Stimulated activated naive CD8-positive, alpha-beta T cell treated with anti-CD3 and anti-CD28 coated beads, Interleukin-15, Interleukin-2, amounts not matched to agents 100 ng/mL and 50 ng/mL, for 24 hours (primary cell): ENCODE data around the gene CHRNA4.
"Not testable (repeated sequence)": the region's sequence is repeated elsewhere in the genome, so short reads cannot be mapped to it uniquely, and the experiment has no call there.

ENCODE experiments used
- H3K27ac Mint-ChIP-seq: one replicate; pipeline ENCODE4 v1.8.0; 2021; ENCODE audit warnings: mild to moderate bottlenecking, mixed read lengths
- H3K27me3 Mint-ChIP-seq: one replicate; pipeline ENCODE4 v1.8.0; 2021; ENCODE audit warnings: mixed read lengths
- H3K36me3 Mint-ChIP-seq: one replicate; pipeline ENCODE4 v1.8.0; 2021; ENCODE audit warnings: low read depth, mixed read lengths
- H3K4me1 Mint-ChIP-seq: one replicate; pipeline ENCODE4 v1.8.0; 2021; ENCODE audit warnings: low read depth, mixed read lengths
- H3K4me3 Mint-ChIP-seq: one replicate; pipeline ENCODE4 v1.8.0; 2021; ENCODE audit warnings: mild to moderate bottlenecking, mixed read lengths
- H3K9me3 Mint-ChIP-seq: one replicate; pipeline ENCODE4 v1.8.0; 2021; ENCODE audit warnings: mixed read lengths

CHRNA4 gene

GRCh38 chr20:63314015-63314471 lies 47.1 kb downstream of the CHRNA4 start:
- H3K4me3 Mint-ChIP-seq: no peak overlapping the region
- H3K4me1 Mint-ChIP-seq: no peaks in the 10 kb centered on the region
- H3K27ac Mint-ChIP-seq: no peak overlapping the region
- H3K27me3 Mint-ChIP-seq: no peaks in the 10 kb centered on the region
- H3K36me3 Mint-ChIP-seq: no peaks in the 10 kb centered on the region
- no peaks in the 10 kb centered on the region for H3K9me3 Mint-ChIP-seq

- H3K9me3 Mint-ChIP-seq: no peaks in the 10 kb centered on the region
- no peak overlapping the region for H3K4me3 Mint-ChIP-seq
- H3K27ac Mint-ChIP-seq: no peak overlapping the region
Observed at GRCh38 chr20:63313349-63314014, 47.7 kb downstream of the CHRNA4 start.

GRCh38 chr20:63312690-63313348 lies 48.3 kb downstream of the CHRNA4 start:
- Mint-ChIP-seq H3K4me3 (no peak overlapping the region), H3K27ac (no peak overlapping the region), H3K36me3 (no peaks in the 10 kb centered on the region), H3K4me1 (no peaks in the 10 kb centered on the region), H3K27me3 (no peaks in the 10 kb centered on the region), H3K9me3 (no peaks in the 10 kb centered on the region)

More at GRCh38 chr20:63313349-63314014, 47.7 kb downstream of the CHRNA4 start:
- H3K4me1 Mint-ChIP-seq: no peaks in the 10 kb centered on the region
- H3K27me3 Mint-ChIP-seq: no peaks in the 10 kb centered on the region
- no peaks in the 10 kb centered on the region for H3K36me3 Mint-ChIP-seq

GRCh38 chr20:63312273-63312672 lies 48.9 kb downstream of the CHRNA4 start:
- no peaks in the 10 kb centered on the region for H3K27me3 Mint-ChIP-seq
- H3K36me3 Mint-ChIP-seq: no peaks in the 10 kb centered on the region
- H3K4me3 Mint-ChIP-seq: no peak overlapping the region
- H3K27ac Mint-ChIP-seq: no peak overlapping the region
- H3K9me3 Mint-ChIP-seq: no peaks in the 10 kb centered on the region
- H3K4me1 Mint-ChIP-seq: no peaks in the 10 kb centered on the region

- no peak overlapping the region for H3K27ac Mint-ChIP-seq
- no peaks in the 10 kb centered on the region for H3K4me1 Mint-ChIP-seq
- no peaks in the 10 kb centered on the region for H3K36me3 Mint-ChIP-seq
- no peaks in the 10 kb centered on the region for H3K9me3 Mint-ChIP-seq
- no peak overlapping the region for H3K4me3 Mint-ChIP-seq
- no peaks in the 10 kb centered on the region for H3K27me3 Mint-ChIP-seq
Observed at GRCh38 chr20:63311833-63312243, 49.3 kb downstream of the CHRNA4 start.

GRCh38 chr20:63311186-63311832 lies 49.8 kb downstream of the CHRNA4 start:
- H3K9me3 Mint-ChIP-seq: no peaks in the 10 kb centered on the region
- H3K27ac Mint-ChIP-seq: no peak overlapping the region
- H3K4me1 Mint-ChIP-seq: no peaks in the 10 kb centered on the region
- no peaks in the 10 kb centered on the region for H3K27me3 Mint-ChIP-seq
- no peaks in the 10 kb centered on the region for H3K36me3 Mint-ChIP-seq
- H3K4me3 Mint-ChIP-seq: no peak overlapping the region

- no peak overlapping the region for H3K4me3 Mint-ChIP-seq
- H3K27ac Mint-ChIP-seq: no peak overlapping the region
- H3K36me3 Mint-ChIP-seq: no peaks in the 10 kb centered on the region
- H3K27me3 Mint-ChIP-seq: no peaks in the 10 kb centered on the region
- no peaks in the 10 kb centered on the region for H3K4me1 Mint-ChIP-seq
- H3K9me3 Mint-ChIP-seq: no peaks in the 10 kb centered on the region
Observed at GRCh38 chr20:63310265-63310991, 50.7 kb downstream of the CHRNA4 start.

- no peak overlapping the region for H3K4me3 Mint-ChIP-seq
- H3K9me3 Mint-ChIP-seq: no peaks in the 10 kb centered on the region
- no peak overlapping the region for H3K27ac Mint-ChIP-seq
- no peaks in the 10 kb centered on the region for H3K36me3 Mint-ChIP-seq
- H3K27me3 Mint-ChIP-seq: peaks cover 6% of the 10 kb centered on the region
- H3K4me1 Mint-ChIP-seq: no peaks in the 10 kb centered on the region
Observed at GRCh38 chr20:63309261-63310071, 51.7 kb downstream of the CHRNA4 start.

GRCh38 chr20:63308218-63308911 lies 52.8 kb downstream of the CHRNA4 start:
- H3K27me3 Mint-ChIP-seq: peaks cover 6% of the 10 kb centered on the region
- no peak overlapping the region for H3K27ac Mint-ChIP-seq
- no peaks in the 10 kb centered on the region for H3K36me3 Mint-ChIP-seq
- H3K9me3 Mint-ChIP-seq: no peaks in the 10 kb centered on the region
- no peaks in the 10 kb centered on the region for H3K4me1 Mint-ChIP-seq
- no peak overlapping the region for H3K4me3 Mint-ChIP-seq

- H3K27ac Mint-ChIP-seq: no peak overlapping the region
- no peaks in the 10 kb centered on the region for H3K9me3 Mint-ChIP-seq
- H3K27me3 Mint-ChIP-seq: peaks cover 6% of the 10 kb centered on the region
- no peaks in the 10 kb centered on the region for H3K36me3 Mint-ChIP-seq
- no peak overlapping the region for H3K4me3 Mint-ChIP-seq
- no peaks in the 10 kb centered on the region for H3K4me1 Mint-ChIP-seq
Observed at GRCh38 chr20:63307538-63308217, 53.5 kb downstream of the CHRNA4 start.

- H3K4me3 Mint-ChIP-seq: no peak overlapping the region
- no peaks in the 10 kb centered on the region for H3K4me1 Mint-ChIP-seq
- peaks cover 6% of the 10 kb centered on the region for H3K27me3 Mint-ChIP-seq
- no peaks in the 10 kb centered on the region for H3K36me3 Mint-ChIP-seq
- H3K9me3 Mint-ChIP-seq: no peaks in the 10 kb centered on the region
- no peak overlapping the region for H3K27ac Mint-ChIP-seq
Observed at GRCh38 chr20:63306673-63307537, 54.2 kb downstream of the CHRNA4 start.

GRCh38 chr20:63305933-63306672 lies 55.0 kb downstream of the CHRNA4 start:
- not testable (repeated sequence) for H3K4me3 Mint-ChIP-seq, H3K36me3 Mint-ChIP-seq, H3K4me1 Mint-ChIP-seq, H3K9me3 Mint-ChIP-seq, H3K27ac Mint-ChIP-seq
- peaks cover 12% of the 10 kb centered on the region for H3K27me3 Mint-ChIP-seq
